Lung (tissue), 16 donors: ENCODE results near the gene EXO5. TPM values are rescaled to one million over a fixed set of nuclear protein-coding genes. Genes with fewer than 3 reads are reported as not detected.
A peak's percentile ranks its signal among the peaks of the same experiment; 100 is the strongest.

Source experiments
- ATAC-seq: fragments of 200-7000 bp; cut with Tn5 transposase; one replicate; pipeline ENCODE4 v1.9.1; 2020; ENCODE audit warnings: moderate number of reproducible peaks; ENCODE audit not compliant: insufficient read depth, low FRiP score
- DNase-seq, 3 donors: peaks; one replicate each; pipeline ENCODE4 v3.0.0-alpha.2; 2013 to 2017
- H3K27ac ChIP-seq, 2 donors: one replicate each; pipeline ENCODE4 v1.5.1; 2013; ENCODE audit warnings: mild to moderate bottlenecking in 2 of 2, moderate library complexity in 2 of 2, control low read depth in 1 of 2, inconsistent platforms in 1 of 2, low read depth in 1 of 2, low read length in 1 of 2
- H3K27me3 ChIP-seq, 3 donors: one replicate each; pipeline ENCODE4 v1.5.1; 2013; ENCODE audit warnings: low read length in 2 of 3; ENCODE audit not compliant: control insufficient read depth in 3 of 3, insufficient read depth in 3 of 3
- H3K36me3 ChIP-seq, 4 donors: one replicate each; pipeline ENCODE4 v1.5.1; 2013; ENCODE audit warnings: low read length in 4 of 4, mild to moderate bottlenecking in 1 of 4, moderate library complexity in 1 of 4; ENCODE audit not compliant: control insufficient read depth in 4 of 4, insufficient read depth in 4 of 4
- H3K4me1 ChIP-seq, 5 donors: one replicate each; pipeline ENCODE4 v1.5.1; 2013; ENCODE audit warnings: low read length in 5 of 5, mild to moderate bottlenecking in 2 of 5, moderate library complexity in 1 of 5; ENCODE audit not compliant: control insufficient read depth in 5 of 5, insufficient read depth in 5 of 5
- H3K4me3 ChIP-seq: one replicate; pipeline ENCODE4 v1.5.1; 2013; ENCODE audit warnings: mild to moderate bottlenecking, control low read depth, moderate library complexity
- H3K9ac ChIP-seq, 2 donors: one replicate each; pipeline ENCODE4 v1.5.1; 2013; ENCODE audit warnings: low read length in 2 of 2, control low read depth in 1 of 2; ENCODE audit not compliant: insufficient read depth in 1 of 2
- H3K9me3 ChIP-seq, 4 donors: one replicate each; pipeline ENCODE4 v1.5.1; 2013; ENCODE audit warnings: low read length in 3 of 4, mild to moderate bottlenecking in 1 of 4, moderate library complexity in 1 of 4; ENCODE audit not compliant: control insufficient read depth in 4 of 4, insufficient read depth in 3 of 4
- CTCF ChIP-seq: IDR thresholded peaks from 2 replicates; pipeline ENCODE4 v1.5.1; 2012; ENCODE audit warnings: mild to moderate bottlenecking; ENCODE audit errors: control extremely low read depth, extremely low read depth
- WGBS, 2 donors: extraction: QIAGEN DNeasy Blood & Tissue Kit; methylation state at CpG; one replicate each; pipeline ENCODE4 v1.1.7; 2013; 5-methylcytosine and 5-hydroxymethylcytosine counted together
- long read RNA-seq, 5 donors: transcript quantifications; one replicate each; lab custom pipeline, GENCODE V29; 2026
- polyA plus RNA-seq, 2 donors: library from polyadenylated mRNA; stranded (reverse); fragments of 200-250 nt; gene quantifications; one replicate each; pipeline ENCODE4 v1.2.1, GENCODE V29; 2013
- total RNA-seq, 2 donors: library from RNA; depleted of rRNA in 1 of 2; stranded (reverse); fragments of >200 nt in 1 of 2; gene quantifications; one replicate each; pipeline ENCODE4 v1.2.1, GENCODE V29; 2014 to 2021
- donor health status: control.
- donor health status: control.
- donor health status: Bipolar disorder and iron deficiency.
- donor health status: healthy.
- donor health status: DM: yes; HTN: yes; CAD: no.

Gene EXO5
- total RNA-seq (1 to 10 TPM; 5.0 to 8.4 TPM), polyA plus RNA-seq (1 to 10 TPM; 4.8 to 5.3 TPM)
- long read RNA-seq, donor 1, partial matches to known transcripts = 0 of 5 reads
- long read RNA-seq, donor 1, other reads (novel, unspliced or antisense) = 0 of 5 reads
- long read RNA-seq, donor 2 = 0 reads
- long read RNA-seq, donor 3, partial matches to known transcripts = 0 of 5 reads
- long read RNA-seq, donor 3, other reads (novel, unspliced or antisense) = 0 of 5 reads
- long read RNA-seq, donor 4, partial matches to known transcripts = 0 of 5 reads
- long read RNA-seq, donor 4, other reads (novel, unspliced or antisense) = 0 of 5 reads
- long read RNA-seq, donor 5, partial matches to known transcripts = 0 of 9 reads
- long read RNA-seq, donor 5, other reads (novel, unspliced or antisense) = 0 of 9 reads

- H3K4me3 ChIP-seq = peak within 1 kb of the TSS; percentile 70
- peak within 1 kb of the TSS; percentile 63 to 79 for H3K27ac ChIP-seq
- peaks cover 0 to 7% (median 3%) of the 10 kb centered on the region in 5 donors for H3K4me1 ChIP-seq
- ATAC-seq = peak; percentile 98
- 0 to 1% methylated on average over 76 of the region's 76 CpGs for WGBS, 2 donors
- H3K27me3 ChIP-seq = no peaks in the 10 kb centered on the region
- H3K36me3 ChIP-seq = peaks cover 0 to 8% (median 4%) of the 10 kb centered on the region in 4 donors
- peak; percentile 82 to 85 (median 84) for DNase-seq
- TF ChIP-seq CTCF = no peak
- peaks cover 0 to 11% (median under 1%) of the 10 kb centered on the region in 4 donors for H3K9me3 ChIP-seq
- peak within 1 kb of the TSS; percentile 72 to 87 for H3K9ac ChIP-seq
These were observed at the start of gene EXO5 for GRCh38 chr1:40508375-40509341. EXO5 (plus strand) TSS chr1:40508767; CDS start chr1:40514545, 5,778 bp downstream.

GRCh38 chr1:40462956-40463590 lies 45.5 kb upstream of the EXO5 start:
- peaks cover 2 to 43% (median 23%) of the 10 kb centered on the region in 4 donors for H3K36me3 ChIP-seq
- H3K9ac ChIP-seq = no peak overlapping the region
- H3K9me3 ChIP-seq = peaks cover 10 to 69% (median 46%) of the 10 kb centered on the region in 4 donors
- H3K27me3 ChIP-seq = no peaks in the 10 kb centered on the region
- H3K27ac ChIP-seq = no peak overlapping the region
- H3K4me3 ChIP-seq = no peak overlapping the region
- WGBS, 2 donors = 95 to 97% methylated on average over 3 of the region's 3 CpGs
- TF ChIP-seq CTCF = no peak
- H3K4me1 ChIP-seq = no peaks in the 10 kb centered on the region
- ATAC-seq (no peak), DNase-seq (peak in 1 of 3 donors; percentile 4)

GRCh38 chr1:40469327-40469726 lies 39.2 kb upstream of the EXO5 start:
- Histone ChIP-seq H3K9ac (no peak overlapping the region), H3K27ac (no peak overlapping the region), H3K9me3 (peaks cover 1 to 48% (median 29%) of the 10 kb centered on the region in 4 donors), H3K4me3 (no peak overlapping the region), H3K27me3 (no peaks in the 10 kb centered on the region), H3K4me1 (no peaks in the 10 kb centered on the region), H3K36me3 (no peaks in the 10 kb centered on the region)
- ATAC-seq (no peak), DNase-seq (no peak)
- WGBS, 2 donors = 91 to 98% methylated on average over 2 of the region's 2 CpGs
- TF ChIP-seq CTCF = no peak
